ENCODE measurements around the gene AKAP12.

AKAP12 gene

DNA sequence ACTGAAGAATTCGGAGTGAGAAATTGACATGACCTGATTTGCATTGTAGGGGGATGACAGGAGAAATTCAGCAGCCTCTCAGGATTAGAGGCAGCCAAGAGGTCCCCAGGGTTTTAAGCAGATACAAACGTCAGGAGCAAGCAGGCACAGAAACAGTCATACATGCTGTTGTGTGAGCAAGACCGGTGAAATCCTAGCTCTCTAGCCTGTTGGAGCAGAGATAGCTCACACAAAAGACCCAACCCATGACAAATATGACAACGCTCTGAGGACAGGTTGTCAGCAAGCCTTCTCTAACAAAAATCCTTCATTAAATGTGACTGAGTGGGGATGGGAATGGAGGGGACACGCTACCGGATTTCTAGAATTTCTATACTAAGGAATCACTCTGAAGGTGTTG lies 23.0 kb upstream of the AKAP12 start:
- no peak overlapping the region for H3K27ac ChIP-seq
- no peak overlapping the region for H3K4me3 ChIP-seq
- DNase-seq (ENCODE audit: low spot score), result no peak
- TF ChIP-seq, protein P1, sequence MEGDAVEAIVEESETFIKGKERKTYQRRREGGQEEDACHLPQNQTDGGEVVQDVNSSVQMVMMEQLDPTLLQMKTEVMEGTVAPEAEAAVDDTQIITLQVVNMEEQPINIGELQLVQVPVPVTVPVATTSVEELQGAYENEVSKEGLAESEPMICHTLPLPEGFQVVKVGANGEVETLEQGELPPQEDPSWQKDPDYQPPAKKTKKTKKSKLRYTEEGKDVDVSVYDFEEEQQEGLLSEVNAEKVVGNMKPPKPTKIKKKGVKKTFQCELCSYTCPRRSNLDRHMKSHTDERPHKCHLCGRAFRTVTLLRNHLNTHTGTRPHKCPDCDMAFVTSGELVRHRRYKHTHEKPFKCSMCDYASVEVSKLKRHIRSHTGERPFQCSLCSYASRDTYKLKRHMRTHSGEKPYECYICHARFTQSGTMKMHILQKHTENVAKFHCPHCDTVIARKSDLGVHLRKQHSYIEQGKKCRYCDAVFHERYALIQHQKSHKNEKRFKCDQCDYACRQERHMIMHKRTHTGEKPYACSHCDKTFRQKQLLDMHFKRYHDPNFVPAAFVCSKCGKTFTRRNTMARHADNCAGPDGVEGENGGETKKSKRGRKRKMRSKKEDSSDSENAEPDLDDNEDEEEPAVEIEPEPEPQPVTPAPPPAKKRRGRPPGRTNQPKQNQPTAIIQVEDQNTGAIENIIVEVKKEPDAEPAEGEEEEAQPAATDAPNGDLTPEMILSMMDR (IDR thresholded peaks at IDR 0.05), result no peak

DNA sequence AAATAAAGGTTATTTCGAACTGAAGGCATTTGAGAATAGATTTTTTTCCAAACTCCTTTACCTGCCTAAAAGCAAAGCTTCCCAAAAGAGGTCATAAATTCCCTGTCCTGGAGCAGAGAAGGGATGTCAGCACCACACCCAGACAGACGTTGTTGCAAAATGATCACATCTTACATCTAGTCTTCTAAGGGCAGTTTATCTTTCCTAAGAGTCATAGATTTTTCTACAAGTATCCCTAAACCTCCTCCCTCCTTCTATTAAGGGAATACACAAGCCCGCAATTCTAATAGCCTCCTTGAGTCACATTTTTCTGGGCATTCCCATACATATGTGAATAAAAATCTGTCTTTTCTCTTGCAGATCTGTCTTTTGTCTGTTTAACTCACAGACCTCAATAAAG lies 20.6 kb upstream of the AKAP12 start:
- TF ChIP-seq, protein P1 (IDR thresholded peaks at IDR 0.05), result no peak
- no peak for DNase-seq (ENCODE audit: low spot score)
- H3K4me3 ChIP-seq, result no peak overlapping the region
- no peak overlapping the region for H3K27ac ChIP-seq

DNA sequence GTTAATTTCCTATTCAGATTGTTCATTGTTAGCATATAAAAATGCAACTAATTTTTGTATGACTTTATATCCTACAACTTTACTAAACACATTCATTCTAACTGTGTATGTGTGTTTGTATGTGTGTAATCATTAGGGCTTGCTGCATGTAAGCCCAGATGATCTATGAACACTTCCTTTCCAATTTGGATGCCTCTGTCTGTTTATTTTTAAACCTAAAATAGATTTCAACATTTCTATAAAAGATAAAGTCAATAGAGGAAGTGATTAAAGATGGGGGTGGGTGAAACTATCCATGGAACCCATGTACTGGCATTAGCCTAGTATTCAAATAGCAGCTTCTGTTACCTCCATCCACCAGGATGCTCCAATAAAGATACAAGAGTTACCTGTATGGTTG lies 15.7 kb upstream of the AKAP12 start:
- H3K4me3 ChIP-seq, result no peak overlapping the region
- H3K27ac ChIP-seq, result no peak overlapping the region
- TF ChIP-seq, protein P1 (IDR thresholded peaks at IDR 0.05), result no peak
- no peak for DNase-seq (ENCODE audit: low spot score)

DNA sequence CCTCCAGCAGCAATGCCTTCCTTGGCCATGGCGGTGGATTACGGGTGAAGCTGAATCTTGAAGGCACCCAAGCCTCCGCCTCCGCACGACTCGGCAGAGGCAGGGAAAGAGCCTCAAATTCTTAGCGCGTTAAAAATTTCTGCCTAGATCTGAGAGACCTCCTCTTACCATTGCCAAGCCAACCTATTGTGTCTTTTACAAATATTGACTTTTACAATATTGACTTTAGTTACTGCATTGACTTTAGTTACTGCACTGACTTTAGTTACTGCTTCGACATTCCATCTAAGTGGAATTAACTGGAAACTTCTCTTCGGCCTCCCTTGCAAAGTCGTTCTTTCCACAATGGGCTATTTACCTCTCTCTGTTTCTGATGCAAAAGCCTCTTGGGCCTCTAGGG lies 13.8 kb upstream of the AKAP12 start:
- H3K4me3 ChIP-seq, result no peak overlapping the region
- DNase-seq (ENCODE audit: low spot score), result no peak
- TF ChIP-seq, protein P1 (IDR thresholded peaks at IDR 0.05), result no peak

GRCh38 chr6:151228788-151229400 lies 10.9 kb upstream of the AKAP12 start:
- TF ChIP-seq, protein P1 (IDR thresholded peaks at IDR 0.05), result no peak
- Histone ChIP-seq H3K4me3 (no peak overlapping the region), H3K27ac (no peak overlapping the region)
- no peak for DNase-seq (ENCODE audit: low spot score)

More for the DNA sequence above, 13.8 kb upstream of the AKAP12 start:
- no peak overlapping the region for H3K27ac ChIP-seq

GRCh38 chr6:151229401-151230276 lies 10.1 kb upstream of the AKAP12 start:
- Histone ChIP-seq H3K27ac (no peak overlapping the region), H3K4me3 (no peak overlapping the region)
- TF ChIP-seq, protein P1 (IDR thresholded peaks at IDR 0.05), result no peak
- DNase-seq (ENCODE audit: low spot score), result no peak

- TF ChIP-seq, protein P1 (IDR thresholded peaks at IDR 0.05), result no peak
- Histone ChIP-seq H3K27ac (no peak overlapping the region), H3K4me3 (no peak overlapping the region)
- no peak for DNase-seq (ENCODE audit: low spot score)
These were observed 9.5 kb upstream of the AKAP12 start for GRCh38 chr6:151230277-151230577.

Measured in coronary artery (tissue), 2 donors.